ENCODE results near the gene MGAT4B.

The MGAT4B gene

DNA sequence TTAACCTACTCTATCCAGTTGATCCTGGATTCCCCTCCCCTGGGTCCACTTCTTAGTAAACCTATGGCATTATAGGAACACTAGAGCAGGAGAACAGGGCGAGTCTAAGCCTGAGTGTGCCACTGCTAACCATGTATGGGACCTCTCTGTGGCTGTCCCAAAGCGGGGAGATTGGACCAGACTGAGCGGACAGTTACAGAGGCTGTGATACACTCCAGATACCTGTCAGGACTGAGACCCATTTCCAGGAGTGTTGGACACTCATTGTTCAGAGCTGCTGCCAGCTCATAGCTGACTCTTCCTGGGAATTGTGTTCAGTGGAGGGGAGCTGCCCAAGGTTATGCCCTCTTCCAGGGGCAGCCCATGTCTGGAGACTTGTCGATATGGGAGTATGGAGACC lies 24.8 kb downstream of the MGAT4B start:
- no peaks in the 10 kb centered on the region for H3K4me1 Mint-ChIP-seq (ENCODE audit: low read depth)
- no peak overlapping the region for H3K27ac Mint-ChIP-seq
- no peaks in the 10 kb centered on the region for H3K27me3 Mint-ChIP-seq (ENCODE audit: low read depth)

DNA sequence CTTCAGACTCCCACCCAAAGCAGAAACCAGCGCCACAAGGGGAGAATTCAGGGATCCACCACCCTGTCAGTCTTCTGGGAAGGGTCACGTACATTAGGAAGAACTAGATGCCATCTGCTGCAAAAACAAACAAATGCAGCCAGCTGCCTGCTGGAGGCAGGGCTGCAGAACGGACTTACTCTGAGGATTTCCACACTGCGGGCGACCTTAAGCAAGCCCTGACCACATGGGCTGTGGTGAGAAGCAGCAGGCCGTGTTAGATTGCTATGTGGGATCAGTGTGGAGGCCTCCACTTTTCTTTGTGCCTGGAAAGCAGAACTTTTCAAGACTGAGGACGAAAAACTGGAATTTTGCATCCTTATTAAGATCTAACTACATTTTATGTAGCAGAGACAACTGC lies 26.3 kb downstream of the MGAT4B start:
- no peak overlapping the region for H3K4me3 Mint-ChIP-seq

More for the DNA sequence above, 24.8 kb downstream of the MGAT4B start:
- Mint-ChIP-seq H3K36me3 (ENCODE audit: low read depth) (peaks cover 2% of the 10 kb centered on the region), H3K4me3 (no peak overlapping the region), H3K9me3 (no peaks in the 10 kb centered on the region)

DNA sequence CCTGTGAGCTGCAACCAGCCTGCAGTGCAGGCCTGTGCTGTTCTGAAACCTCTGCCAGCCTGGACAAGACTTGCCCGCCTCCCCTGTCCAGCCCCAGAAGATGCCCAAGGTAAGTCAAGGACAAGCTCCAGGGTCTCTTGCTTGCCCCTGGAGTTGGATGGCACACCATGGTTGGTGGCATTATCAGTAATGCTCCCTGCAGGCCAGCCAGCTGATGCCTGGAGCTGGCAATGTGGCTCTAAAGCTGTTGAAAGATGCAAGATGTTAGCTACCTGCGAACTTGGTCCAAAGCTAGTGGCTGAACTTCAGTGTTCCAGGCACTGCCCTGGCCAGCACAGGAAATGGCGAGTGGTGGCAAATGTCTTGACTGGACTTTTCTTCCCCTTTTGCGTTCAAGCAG lies 26.8 kb downstream of the MGAT4B start:
- no peaks in the 10 kb centered on the region for H3K27me3 Mint-ChIP-seq (ENCODE audit: low read depth)
- no peaks in the 10 kb centered on the region for H3K9me3 Mint-ChIP-seq
- H3K4me3 Mint-ChIP-seq, result no peak overlapping the region
- peaks cover 9% of the 10 kb centered on the region for H3K36me3 Mint-ChIP-seq (ENCODE audit: low read depth)
- H3K4me1 Mint-ChIP-seq (ENCODE audit: low read depth), result no peaks in the 10 kb centered on the region
- H3K27ac Mint-ChIP-seq, result no peak overlapping the region

More for the DNA sequence above, 26.3 kb downstream of the MGAT4B start:
- Mint-ChIP-seq H3K27ac (no peak overlapping the region), H3K9me3 (no peaks in the 10 kb centered on the region), H3K27me3 (ENCODE audit: low read depth) (no peaks in the 10 kb centered on the region), H3K4me1 (ENCODE audit: low read depth) (no peaks in the 10 kb centered on the region), H3K36me3 (ENCODE audit: low read depth) (peaks cover 9% of the 10 kb centered on the region)

DNA sequence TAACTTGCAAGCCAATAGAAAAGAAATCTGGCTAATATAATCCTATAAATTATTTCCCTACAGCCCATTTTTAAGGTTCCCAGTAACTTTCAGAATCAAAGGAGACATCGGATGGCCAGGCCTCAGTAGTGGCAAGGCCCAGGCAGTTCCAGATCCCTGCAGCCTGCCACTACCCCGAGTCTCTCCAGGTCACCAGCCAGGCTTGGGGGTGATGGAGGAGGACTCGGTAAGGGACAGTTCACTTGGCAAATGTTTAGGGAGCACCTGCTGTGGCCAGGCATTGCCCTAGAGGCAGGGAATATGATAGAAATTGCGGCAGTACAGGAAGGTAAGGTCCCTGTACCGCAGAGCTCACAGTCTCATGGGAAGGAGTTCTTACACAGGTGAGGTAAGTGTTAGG lies 28.1 kb downstream of the MGAT4B start:
- Mint-ChIP-seq H3K4me1 (ENCODE audit: low read depth) (no peaks in the 10 kb centered on the region), H3K36me3 (ENCODE audit: low read depth) (peaks cover 13% of the 10 kb centered on the region), H3K4me3 (no peak overlapping the region), H3K27me3 (ENCODE audit: low read depth) (no peaks in the 10 kb centered on the region), H3K27ac (no peak overlapping the region), H3K9me3 (no peaks in the 10 kb centered on the region)

DNA sequence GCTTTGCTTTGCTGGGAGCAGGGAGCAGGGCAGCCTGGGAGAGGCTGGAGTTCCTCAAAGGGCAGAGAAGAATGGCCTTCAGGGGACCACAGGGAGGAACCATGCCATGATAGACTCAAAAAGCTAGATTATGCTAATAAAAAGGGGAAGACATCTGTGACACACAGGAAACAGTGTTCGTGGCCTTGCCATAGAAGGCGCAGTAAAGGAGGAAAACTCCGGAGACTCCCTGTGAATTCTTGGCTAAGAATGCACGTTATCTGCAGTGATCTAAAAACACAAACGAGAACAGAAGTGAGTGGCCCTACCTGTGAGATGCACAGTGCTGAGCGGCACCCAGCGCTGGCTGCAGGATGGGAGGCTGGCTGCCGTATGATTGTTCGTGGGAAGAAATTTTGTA lies 28.8 kb downstream of the MGAT4B start:
- Mint-ChIP-seq H3K4me3 (no peak overlapping the region), H3K9me3 (no peaks in the 10 kb centered on the region), H3K27me3 (ENCODE audit: low read depth) (no peaks in the 10 kb centered on the region), H3K36me3 (ENCODE audit: low read depth) (peaks cover 19% of the 10 kb centered on the region), H3K27ac (no peak overlapping the region), H3K4me1 (ENCODE audit: low read depth) (no peaks in the 10 kb centered on the region)

DNA sequence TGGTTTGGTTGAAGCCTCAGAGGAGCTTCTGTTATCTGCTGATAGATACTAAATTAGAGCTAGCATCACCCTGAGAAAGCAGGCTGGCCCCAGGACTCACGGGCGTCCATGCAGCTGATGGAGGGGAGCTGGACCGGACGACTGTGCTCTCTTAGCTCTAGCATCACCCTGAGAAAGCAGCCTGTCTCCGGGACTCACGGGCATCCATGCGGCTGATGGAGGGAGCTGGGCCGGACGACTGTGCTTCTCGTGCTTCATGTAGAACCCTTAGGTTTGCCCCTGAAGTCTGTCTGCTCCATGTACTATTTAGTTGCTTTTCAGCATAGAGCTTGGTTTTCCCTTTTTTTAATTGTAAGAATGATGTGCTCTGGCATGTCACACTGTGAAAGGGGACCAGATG lies 29.2 kb downstream of the MGAT4B start:
- Mint-ChIP-seq H3K27ac (no peak overlapping the region), H3K4me3 (no peak overlapping the region)

DNA sequence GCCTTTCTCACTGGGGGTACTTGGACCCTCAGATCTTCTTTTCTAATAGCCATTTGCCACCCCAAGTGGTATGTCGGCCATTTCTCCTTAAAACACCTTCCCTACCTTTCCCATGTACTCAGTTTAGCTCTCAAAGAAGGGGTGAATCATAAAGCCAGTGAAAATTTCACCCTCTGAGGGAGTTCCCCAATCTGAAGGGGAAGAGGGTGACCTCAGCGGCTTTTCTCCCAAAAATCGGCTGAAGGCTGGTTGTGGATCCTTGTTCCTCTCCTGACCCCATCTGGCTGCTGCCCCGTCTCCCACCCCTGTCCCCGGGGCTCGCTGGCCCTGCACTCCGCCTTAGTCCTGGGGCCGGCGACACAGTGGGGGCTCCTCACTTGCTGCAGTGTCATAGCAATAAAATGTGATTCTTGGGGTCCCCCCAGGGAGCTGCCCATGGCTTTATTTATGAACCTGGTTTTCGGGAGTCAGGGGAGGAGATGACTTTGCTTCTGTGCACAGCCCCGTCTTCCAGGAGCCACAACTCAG lies 30.2 kb downstream of the MGAT4B start:
- Mint-ChIP-seq H3K4me3 (no peak overlapping the region), H3K27me3 (ENCODE audit: low read depth) (no peaks in the 10 kb centered on the region), H3K27ac (no peak overlapping the region), H3K36me3 (ENCODE audit: low read depth) (peaks cover 24% of the 10 kb centered on the region), H3K9me3 (no peaks in the 10 kb centered on the region), H3K4me1 (ENCODE audit: low read depth) (no peaks in the 10 kb centered on the region)

More for the DNA sequence above, 29.2 kb downstream of the MGAT4B start:
- Mint-ChIP-seq H3K36me3 (ENCODE audit: low read depth) (peaks cover 21% of the 10 kb centered on the region), H3K27me3 (ENCODE audit: low read depth) (no peaks in the 10 kb centered on the region), H3K4me1 (ENCODE audit: low read depth) (no peaks in the 10 kb centered on the region), H3K9me3 (no peaks in the 10 kb centered on the region)

DNA sequence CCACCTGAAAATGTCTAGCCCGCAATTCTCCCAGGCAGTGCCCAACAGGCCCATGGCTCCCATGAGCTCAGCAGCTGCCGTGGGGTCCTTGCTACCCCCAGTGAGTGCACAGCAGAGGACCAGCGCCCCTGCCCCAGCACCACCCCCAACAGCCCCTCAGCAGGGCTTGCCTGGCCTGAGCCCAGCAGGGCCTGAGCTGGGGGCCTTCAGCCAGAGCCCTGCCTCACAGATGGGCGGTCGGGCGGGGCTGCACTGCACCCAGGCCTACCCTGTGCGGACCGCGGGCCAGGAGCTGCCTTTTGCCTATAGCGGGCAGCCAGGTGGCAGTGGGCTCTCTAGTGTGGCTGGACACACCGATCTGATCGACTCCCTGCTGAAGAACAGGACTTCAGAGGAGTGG lies 32.2 kb downstream of the MGAT4B start:
- H3K27me3 Mint-ChIP-seq (ENCODE audit: low read depth), result no peaks in the 10 kb centered on the region
- H3K9me3 Mint-ChIP-seq, result no peaks in the 10 kb centered on the region
- no peak overlapping the region for H3K27ac Mint-ChIP-seq

DNA sequence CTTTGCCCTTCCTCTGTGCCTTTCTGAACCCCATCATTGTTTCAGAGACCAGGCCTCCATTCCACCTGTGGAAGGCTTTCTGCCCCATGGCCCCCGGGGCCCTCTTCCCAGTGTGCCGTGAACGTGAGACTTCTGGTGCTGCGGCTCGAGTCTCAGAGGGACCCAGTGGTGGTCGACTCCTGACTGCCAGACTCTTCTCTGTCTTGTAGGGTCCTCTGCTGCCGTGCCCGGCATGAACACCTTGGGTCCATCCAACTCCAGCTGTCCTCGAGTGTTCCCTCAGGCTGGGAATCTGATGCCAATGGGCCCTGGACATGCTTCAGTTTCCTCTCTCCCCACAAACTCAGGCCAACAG lies 33.0 kb downstream of the MGAT4B start:
- H3K36me3 Mint-ChIP-seq (ENCODE audit: low read depth), result peaks cover 35% of the 10 kb centered on the region
- no peaks in the 10 kb centered on the region for H3K27me3 Mint-ChIP-seq (ENCODE audit: low read depth)
- H3K4me3 Mint-ChIP-seq, result no peak overlapping the region
- H3K4me1 Mint-ChIP-seq (ENCODE audit: low read depth), result no peaks in the 10 kb centered on the region
- H3K9me3 Mint-ChIP-seq, result no peaks in the 10 kb centered on the region
- no peak overlapping the region for H3K27ac Mint-ChIP-seq

More for the DNA sequence above, 32.2 kb downstream of the MGAT4B start:
- Mint-ChIP-seq H3K4me1 (ENCODE audit: low read depth) (no peaks in the 10 kb centered on the region), H3K4me3 (no peak overlapping the region), H3K36me3 (ENCODE audit: low read depth) (peaks cover 33% of the 10 kb centered on the region)

DNA sequence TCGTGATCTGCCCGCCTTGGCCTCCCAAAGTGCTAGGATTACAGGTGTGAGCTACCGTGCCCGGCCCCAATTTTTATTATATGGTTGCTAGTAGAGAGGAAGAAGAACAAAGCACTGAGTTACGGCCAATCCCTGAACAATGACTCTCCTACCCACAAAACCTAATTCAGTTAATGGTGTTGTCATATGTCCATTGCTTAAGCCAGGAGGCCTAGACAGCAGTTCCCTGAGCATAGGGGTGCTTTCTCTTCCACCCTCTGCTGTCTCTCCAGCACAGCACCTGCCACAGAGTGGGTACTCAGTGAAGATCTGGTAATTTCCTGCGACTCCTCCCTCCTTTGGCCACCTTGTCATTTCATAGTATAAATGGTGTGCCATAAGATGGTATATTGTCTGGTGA lies 34.3 kb downstream of the MGAT4B start:
- no peak overlapping the region for H3K4me3 Mint-ChIP-seq
- H3K27ac Mint-ChIP-seq, result no peak overlapping the region
- H3K36me3 Mint-ChIP-seq (ENCODE audit: low read depth), result peaks cover 35% of the 10 kb centered on the region
- H3K4me1 Mint-ChIP-seq (ENCODE audit: low read depth), result no peaks in the 10 kb centered on the region
- no peaks in the 10 kb centered on the region for H3K9me3 Mint-ChIP-seq
- H3K27me3 Mint-ChIP-seq (ENCODE audit: low read depth), result no peaks in the 10 kb centered on the region

DNA sequence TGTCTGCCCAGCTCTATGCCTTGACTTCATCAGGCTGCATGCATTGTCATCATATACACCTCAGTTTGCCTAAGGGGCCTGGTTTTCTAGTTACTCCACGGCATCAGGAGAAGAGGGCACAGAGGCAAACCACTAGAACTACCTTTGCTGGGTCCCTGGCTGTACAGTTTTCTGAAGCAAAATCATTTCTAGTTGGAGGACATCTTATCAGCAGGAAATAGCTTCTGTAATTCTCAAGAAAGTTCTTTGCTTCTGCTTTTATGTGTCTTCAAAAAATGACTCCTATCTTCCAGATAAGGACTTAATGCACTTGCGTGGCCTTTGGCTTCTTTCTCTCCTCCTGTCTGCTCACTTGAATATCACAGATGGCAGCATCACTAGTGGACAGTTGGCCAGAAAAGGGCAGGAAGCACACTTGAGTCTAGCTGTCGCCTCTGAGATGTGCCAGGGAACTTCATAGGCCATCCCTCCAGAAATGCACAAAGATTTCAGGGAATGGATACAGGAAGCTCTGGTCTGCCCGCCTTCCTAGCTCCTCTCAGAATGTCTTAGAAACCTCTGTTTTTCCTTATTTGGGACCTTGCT lies 35.3 kb downstream of the MGAT4B start:
- Mint-ChIP-seq H3K9me3 (no peaks in the 10 kb centered on the region), H3K36me3 (ENCODE audit: low read depth) (peaks cover 35% of the 10 kb centered on the region), H3K27me3 (ENCODE audit: low read depth) (no peaks in the 10 kb centered on the region), H3K4me3 (no peak overlapping the region), H3K27ac (no peak overlapping the region), H3K4me1 (ENCODE audit: low read depth) (no peaks in the 10 kb centered on the region)

DNA sequence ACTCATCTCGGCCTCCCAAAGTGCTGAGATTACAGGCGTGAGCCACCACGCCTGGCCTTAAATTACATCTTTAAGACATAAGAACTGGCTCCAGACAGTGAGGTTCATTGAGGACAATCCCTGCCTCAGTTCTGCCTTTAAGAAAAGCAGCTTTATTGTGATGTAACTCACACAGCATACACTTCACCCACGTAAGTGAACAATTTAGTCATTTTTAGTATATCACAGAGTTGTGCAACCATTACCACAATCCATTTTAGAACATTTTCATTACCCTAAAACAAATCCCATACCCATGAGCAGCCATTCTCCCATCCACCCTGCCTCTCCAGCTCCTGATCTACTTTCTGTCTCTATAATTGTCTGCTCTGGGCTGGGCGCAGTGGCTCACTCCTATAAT lies 36.9 kb downstream of the MGAT4B start:
- Mint-ChIP-seq H3K27me3 (ENCODE audit: low read depth) (no peaks in the 10 kb centered on the region), H3K27ac (no peak overlapping the region), H3K36me3 (ENCODE audit: low read depth) (peaks cover 35% of the 10 kb centered on the region), H3K4me3 (no peak overlapping the region), H3K9me3 (no peaks in the 10 kb centered on the region), H3K4me1 (ENCODE audit: low read depth) (peaks cover 6% of the 10 kb centered on the region)

DNA sequence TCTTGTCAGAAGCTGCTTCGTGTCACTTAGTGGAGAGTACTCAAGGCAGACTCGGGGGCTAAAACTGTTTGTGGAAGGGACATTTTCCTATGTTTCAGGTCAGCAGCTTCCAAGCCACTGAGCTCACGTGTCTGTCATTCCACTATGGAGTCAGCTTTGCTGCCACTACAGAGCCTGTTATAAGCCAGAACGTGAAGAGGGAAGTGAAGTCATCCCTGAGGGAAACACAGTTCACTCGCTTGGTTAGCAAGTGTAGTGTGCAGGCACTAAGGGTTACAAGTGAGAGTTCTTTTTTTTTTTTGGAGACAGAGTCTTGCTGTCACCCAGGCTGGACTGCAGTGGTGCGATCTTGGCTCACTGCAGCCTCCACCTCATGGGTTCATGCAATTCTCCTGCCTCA lies 37.4 kb downstream of the MGAT4B start:
- Mint-ChIP-seq H3K9me3 (no peaks in the 10 kb centered on the region), H3K4me3 (no peak overlapping the region), H3K36me3 (ENCODE audit: low read depth) (peaks cover 35% of the 10 kb centered on the region), H3K27ac (no peak overlapping the region), H3K4me1 (ENCODE audit: low read depth) (peaks cover 6% of the 10 kb centered on the region), H3K27me3 (ENCODE audit: low read depth) (no peaks in the 10 kb centered on the region)

DNA sequence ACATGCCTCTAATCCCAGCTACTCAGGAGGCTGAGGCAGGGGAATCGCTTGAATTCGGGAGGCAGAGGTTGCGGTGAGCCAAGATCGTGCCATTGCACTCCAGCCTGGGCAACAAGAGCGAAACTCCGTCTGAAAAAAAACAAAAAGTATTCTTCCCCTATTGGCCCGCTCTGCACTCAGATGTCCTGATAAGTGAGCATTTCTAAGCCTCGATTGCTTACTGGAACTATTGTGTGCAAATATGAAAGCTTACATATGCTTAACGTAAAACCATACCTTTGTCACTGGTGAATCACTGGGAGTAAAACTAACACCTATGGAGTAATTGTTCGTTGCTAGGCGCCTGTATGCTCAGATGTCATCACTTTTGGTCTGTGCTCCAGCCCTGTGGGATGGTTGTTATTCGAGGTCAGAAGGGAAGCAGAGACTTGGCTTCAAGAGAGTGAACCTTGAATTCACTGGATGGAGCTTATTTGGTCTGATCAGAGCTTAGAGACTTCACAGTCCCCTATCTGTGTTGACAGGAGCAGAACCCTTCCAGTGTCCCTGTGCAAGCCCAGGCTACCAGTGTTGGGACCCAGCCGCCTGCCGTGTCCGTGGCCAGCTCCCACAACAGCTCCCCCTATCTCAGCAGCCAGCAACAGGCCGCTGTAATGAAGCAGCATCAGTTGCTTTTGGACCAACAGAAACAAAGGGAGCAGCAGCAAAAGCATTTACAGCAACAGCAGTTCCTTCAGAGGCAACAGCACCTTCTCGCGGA lies 38.2 kb downstream of the MGAT4B start:
- peaks cover 6% of the 10 kb centered on the region for H3K4me1 Mint-ChIP-seq (ENCODE audit: low read depth)
- H3K36me3 Mint-ChIP-seq (ENCODE audit: low read depth), result peaks cover 31% of the 10 kb centered on the region
- no peaks in the 10 kb centered on the region for H3K27me3 Mint-ChIP-seq (ENCODE audit: low read depth)
- H3K4me3 Mint-ChIP-seq, result no peak overlapping the region
- no peak overlapping the region for H3K27ac Mint-ChIP-seq
- no peaks in the 10 kb centered on the region for H3K9me3 Mint-ChIP-seq

DNA sequence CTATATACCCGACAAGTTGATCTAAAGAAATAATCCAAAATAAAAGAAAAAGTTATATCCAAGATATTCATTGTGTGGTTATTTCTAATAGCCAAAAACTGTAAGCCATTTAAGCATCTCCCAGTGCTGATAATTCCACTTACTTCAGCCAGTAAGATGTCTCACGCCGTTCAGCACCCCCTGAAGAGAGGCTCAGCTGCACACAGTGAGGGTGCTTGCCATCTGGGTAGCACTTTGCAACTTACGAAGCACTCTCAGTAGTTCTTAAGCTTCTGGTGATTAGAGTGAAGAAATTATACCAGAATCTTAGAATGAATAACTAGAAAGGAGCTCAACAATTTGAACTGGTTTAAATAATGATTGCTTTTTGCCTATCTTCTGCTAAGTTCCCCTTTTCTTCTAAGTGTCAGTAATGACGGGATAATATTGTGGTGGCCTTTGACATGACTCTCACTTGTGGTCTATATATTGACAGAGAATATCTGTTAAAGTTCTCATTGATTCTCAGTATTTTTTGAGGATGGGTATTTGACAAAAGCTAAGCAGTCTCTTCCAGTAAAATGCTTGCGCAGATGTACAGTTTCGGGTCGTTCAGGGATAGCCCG lies 39.1 kb downstream of the MGAT4B start:
- H3K4me3 Mint-ChIP-seq, result no peak overlapping the region
- no peaks in the 10 kb centered on the region for H3K27me3 Mint-ChIP-seq (ENCODE audit: low read depth)
- H3K27ac Mint-ChIP-seq, result no peak overlapping the region
- peaks cover 14% of the 10 kb centered on the region for H3K4me1 Mint-ChIP-seq (ENCODE audit: low read depth)
- H3K9me3 Mint-ChIP-seq, result no peaks in the 10 kb centered on the region
- peaks cover 26% of the 10 kb centered on the region for H3K36me3 Mint-ChIP-seq (ENCODE audit: low read depth)

Data from T-helper 1 cell treated with Interleukin-12 subunit alpha and Interleukin-12 subunit beta and Interleukin-4 antibody, amounts not matched to agents 30 μg/mL and 1 μg/mL, for 36 hours (primary cell).